ENCODE measurements around the gene CPVL. TPM values are rescaled to one million over a fixed set of nuclear protein-coding genes. Genes with fewer than 3 reads are reported as not detected.
A peak's percentile ranks its signal among the peaks of the same experiment; 100 is the strongest.
"Not testable (repeated sequence)": the region's sequence is repeated elsewhere in the genome, so short reads cannot be mapped to it uniquely, and the experiment has no call there.

Gene CPVL
- total RNA-seq, 1 donor from 2014 or later = 25.1 TPM

DNA sequence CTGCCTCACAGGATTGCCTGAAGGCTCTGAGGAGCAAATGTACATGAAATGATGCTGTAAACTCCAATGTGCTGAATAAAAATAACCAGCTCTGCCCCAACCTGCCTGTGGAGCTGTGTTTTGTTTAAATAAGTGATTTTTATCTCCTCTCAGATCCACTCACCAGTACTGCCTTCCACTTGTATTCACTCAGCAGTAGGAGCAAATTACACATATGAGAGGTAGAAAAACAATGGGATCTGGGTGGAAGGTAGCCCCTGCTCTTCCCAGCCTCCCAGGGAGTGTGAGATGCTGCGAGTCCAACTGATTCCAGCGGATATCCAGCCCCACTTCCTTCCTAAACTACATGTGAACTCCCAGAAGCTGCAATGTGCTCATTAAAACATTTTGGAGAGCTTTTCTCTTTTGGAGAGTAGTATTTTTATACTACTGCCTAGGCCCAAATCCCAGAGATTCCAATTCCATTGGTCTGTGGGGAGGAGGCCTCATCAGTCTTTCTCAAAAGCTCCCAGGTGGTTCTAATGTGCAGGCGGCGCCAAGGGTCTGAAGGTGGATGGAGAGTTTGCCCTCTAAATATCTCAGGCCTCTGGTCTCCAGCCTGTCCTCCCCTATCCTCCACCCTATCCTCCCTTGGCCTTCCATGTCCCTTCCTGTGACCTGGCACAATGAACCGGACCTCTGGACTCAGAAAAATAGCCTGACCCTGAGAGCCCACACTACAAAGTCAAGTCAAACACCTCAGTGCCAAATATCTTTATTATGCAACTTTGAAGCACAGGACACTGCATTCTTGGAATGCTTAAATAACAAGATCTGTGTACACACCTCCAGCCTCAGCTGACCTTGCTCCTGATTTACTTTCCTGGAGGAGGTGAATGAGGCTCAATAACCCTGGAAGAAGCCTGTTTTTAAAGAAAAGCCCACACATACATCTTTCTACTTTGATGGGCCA lies 46.2 kb downstream of the CPVL start:
- H3K27me3 ChIP-seq (ENCODE audit: control insufficient read depth in 3 of 3, insufficient read depth in 3 of 3, low read length in 3 of 3) = no peaks in the 10 kb centered on the region
- H3K4me1 ChIP-seq (ENCODE audit: control insufficient read depth in 3 of 3, insufficient read depth in 3 of 3, low read length in 3 of 3) = peaks cover 13 to 16% (median 15%) of the 10 kb centered on the region in 3 donors
- H3K9me3 ChIP-seq (ENCODE audit: control insufficient read depth in 3 of 3, low read length in 3 of 3) = no peaks in the 10 kb centered on the region
- H3K36me3 ChIP-seq (ENCODE audit: control insufficient read depth in 3 of 3, insufficient read depth in 3 of 3, low read length in 3 of 3) = no peaks in the 10 kb centered on the region
- no peak overlapping the region for H3K4me3 ChIP-seq (ENCODE audit: low read length in 3 of 3)
- no peak overlapping the region for H3K9ac ChIP-seq (ENCODE audit: low read depth in 1 of 3, low read length in 3 of 3)
- H3K27ac ChIP-seq (ENCODE audit: low read depth, low read length) = no peak overlapping the region

DNA sequence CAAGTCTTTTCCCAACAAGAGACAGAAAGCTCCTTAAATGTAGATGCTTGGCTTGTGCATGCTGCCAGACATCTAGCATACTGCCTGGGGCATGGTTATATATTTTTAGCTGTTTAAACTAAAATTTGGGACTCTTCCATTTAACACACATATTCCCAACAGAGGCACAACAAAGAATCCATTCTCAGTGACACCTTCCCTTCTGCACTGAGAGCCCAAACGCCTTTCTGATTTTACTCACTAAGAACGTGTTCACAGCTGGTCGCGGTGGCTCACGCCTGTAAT lies 49.9 kb downstream of the CPVL start:
- Histone ChIP-seq H3K36me3 (ENCODE audit: control insufficient read depth in 3 of 3, insufficient read depth in 3 of 3, low read length in 3 of 3) (no peaks in the 10 kb centered on the region), H3K9me3 (ENCODE audit: control insufficient read depth in 3 of 3, low read length in 3 of 3) (no peaks in the 10 kb centered on the region), H3K4me3 (ENCODE audit: low read length in 3 of 3) (no peak overlapping the region), H3K4me1 (ENCODE audit: control insufficient read depth in 3 of 3, insufficient read depth in 3 of 3, low read length in 3 of 3) (peaks cover 12 to 18% (median 14%) of the 10 kb centered on the region in 3 donors), H3K27me3 (ENCODE audit: control insufficient read depth in 3 of 3, insufficient read depth in 3 of 3, low read length in 3 of 3) (no peaks in the 10 kb centered on the region), H3K9ac (ENCODE audit: low read depth in 1 of 3, low read length in 3 of 3) (no peak overlapping the region), H3K27ac (ENCODE audit: low read depth, low read length) (no peak overlapping the region)

DNA sequence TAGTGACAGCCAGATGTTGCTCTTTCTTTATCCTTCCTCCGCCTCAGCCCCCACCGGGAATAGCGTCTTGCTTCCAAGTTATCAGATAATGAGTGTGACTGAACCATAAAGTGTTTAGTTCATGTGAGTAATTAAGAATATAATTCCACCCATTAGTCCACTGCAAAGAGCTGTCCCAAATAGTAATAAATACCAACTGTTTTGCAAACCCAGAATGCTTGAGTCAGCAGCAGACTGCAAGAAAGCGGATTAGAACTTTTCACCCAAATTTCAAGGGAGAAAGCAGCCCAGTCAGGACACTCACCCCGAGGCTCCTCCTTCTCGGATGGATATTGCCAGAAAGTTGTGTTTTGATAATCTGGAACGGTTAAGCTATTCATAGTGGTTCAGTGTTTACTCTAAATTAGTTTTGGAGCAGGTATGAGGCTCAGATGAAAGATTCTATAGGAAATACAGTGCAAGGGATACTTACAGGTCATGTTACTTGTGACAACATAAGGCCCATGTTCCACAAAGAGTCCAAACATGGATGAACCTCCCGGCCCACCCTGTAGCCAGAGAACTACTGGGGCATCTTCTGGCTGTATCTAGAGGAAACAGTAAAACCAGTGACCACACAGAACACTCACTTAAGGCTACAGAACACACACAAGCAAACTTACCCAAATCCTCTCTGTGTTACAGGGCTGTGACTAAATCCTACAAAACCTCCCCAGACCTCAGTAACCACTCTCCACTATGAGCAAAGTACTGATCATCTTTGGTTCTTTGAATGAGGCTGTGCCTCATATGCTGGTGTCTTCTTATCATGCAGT lies 50.5 kb downstream of the CPVL start:
- no peak overlapping the region for H3K9ac ChIP-seq (ENCODE audit: low read depth in 1 of 3, low read length in 3 of 3)

DNA sequence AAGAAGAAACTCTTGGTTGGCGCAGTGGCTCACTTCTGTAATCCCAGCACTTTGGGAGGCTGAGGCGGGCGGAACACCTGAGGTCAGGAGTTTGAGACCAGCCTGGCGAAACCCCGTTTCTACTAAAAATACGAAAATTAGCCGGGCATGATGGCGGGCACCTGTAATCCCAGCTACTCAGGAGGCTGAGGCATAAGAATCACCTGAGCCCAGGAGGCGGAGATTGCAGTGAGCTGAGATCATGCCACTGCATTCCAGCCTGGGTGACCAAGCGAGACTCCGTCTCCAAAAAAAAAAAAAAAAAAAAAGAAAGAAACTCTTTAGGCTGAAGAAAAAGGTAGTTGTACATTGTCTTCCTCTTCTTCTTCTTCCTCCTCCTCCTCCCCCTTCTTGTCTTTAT lies 53.2 kb downstream of the CPVL start:
- H3K4me3 ChIP-seq (ENCODE audit: low read length in 3 of 3); H3K36me3 ChIP-seq (ENCODE audit: control insufficient read depth in 3 of 3, insufficient read depth in 3 of 3, low read length in 3 of 3); H3K27me3 ChIP-seq (ENCODE audit: control insufficient read depth in 3 of 3, insufficient read depth in 3 of 3, low read length in 3 of 3); H3K4me1 ChIP-seq (ENCODE audit: control insufficient read depth in 3 of 3, insufficient read depth in 3 of 3, low read length in 3 of 3); H3K27ac ChIP-seq (ENCODE audit: low read depth, low read length); H3K9me3 ChIP-seq (ENCODE audit: control insufficient read depth in 3 of 3, low read length in 3 of 3); H3K9ac ChIP-seq (ENCODE audit: low read depth in 1 of 3, low read length in 3 of 3): not testable (repeated sequence)

More for the DNA sequence above, 50.5 kb downstream of the CPVL start:
- H3K27ac ChIP-seq (ENCODE audit: low read depth, low read length) = no peak overlapping the region
- H3K4me3 ChIP-seq (ENCODE audit: low read length in 3 of 3) = no peak overlapping the region
- no peaks in the 10 kb centered on the region for H3K27me3 ChIP-seq (ENCODE audit: control insufficient read depth in 3 of 3, insufficient read depth in 3 of 3, low read length in 3 of 3)
- no peaks in the 10 kb centered on the region for H3K9me3 ChIP-seq (ENCODE audit: control insufficient read depth in 3 of 3, low read length in 3 of 3)
- no peaks in the 10 kb centered on the region for H3K36me3 ChIP-seq (ENCODE audit: control insufficient read depth in 3 of 3, insufficient read depth in 3 of 3, low read length in 3 of 3)
- H3K4me1 ChIP-seq (ENCODE audit: control insufficient read depth in 3 of 3, insufficient read depth in 3 of 3, low read length in 3 of 3) = peaks cover 16 to 21% (median 19%) of the 10 kb centered on the region in 3 donors

DNA sequence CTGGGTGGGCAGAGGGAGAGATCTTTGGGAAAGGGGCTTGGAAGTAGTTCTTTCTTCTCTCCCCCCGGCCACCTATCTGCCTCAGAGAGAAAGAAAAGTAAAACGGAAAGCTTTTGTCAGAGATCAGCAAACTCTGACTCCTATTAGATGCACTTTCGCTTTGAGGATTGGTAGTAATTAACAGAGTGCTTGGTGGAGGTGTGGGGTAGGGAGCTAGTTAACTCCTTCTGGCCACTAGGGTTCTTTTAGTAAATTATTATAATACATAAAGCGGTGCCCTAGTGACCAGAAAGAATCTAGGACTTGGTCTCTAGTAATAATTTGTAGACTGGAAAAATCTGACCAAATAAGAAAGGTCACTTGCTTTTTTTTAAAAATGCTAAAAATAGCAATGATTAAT lies 54.6 kb downstream of the CPVL start:
- Histone ChIP-seq H3K36me3 (ENCODE audit: control insufficient read depth in 3 of 3, insufficient read depth in 3 of 3, low read length in 3 of 3) (no peaks in the 10 kb centered on the region), H3K27me3 (ENCODE audit: control insufficient read depth in 3 of 3, insufficient read depth in 3 of 3, low read length in 3 of 3) (no peaks in the 10 kb centered on the region), H3K4me3 (ENCODE audit: low read length in 3 of 3) (peak overlapping the region; percentile 38 to 73 (median 52)), H3K4me1 (ENCODE audit: control insufficient read depth in 3 of 3, insufficient read depth in 3 of 3, low read length in 3 of 3) (peaks cover 10 to 19% (median 17%) of the 10 kb centered on the region in 3 donors), H3K27ac (ENCODE audit: low read depth, low read length) (no peak overlapping the region), H3K9ac (ENCODE audit: low read depth in 1 of 3, low read length in 3 of 3) (peak overlapping the region; percentile 40 to 55 (median 47)), H3K9me3 (ENCODE audit: control insufficient read depth in 3 of 3, low read length in 3 of 3) (no peaks in the 10 kb centered on the region)

DNA sequence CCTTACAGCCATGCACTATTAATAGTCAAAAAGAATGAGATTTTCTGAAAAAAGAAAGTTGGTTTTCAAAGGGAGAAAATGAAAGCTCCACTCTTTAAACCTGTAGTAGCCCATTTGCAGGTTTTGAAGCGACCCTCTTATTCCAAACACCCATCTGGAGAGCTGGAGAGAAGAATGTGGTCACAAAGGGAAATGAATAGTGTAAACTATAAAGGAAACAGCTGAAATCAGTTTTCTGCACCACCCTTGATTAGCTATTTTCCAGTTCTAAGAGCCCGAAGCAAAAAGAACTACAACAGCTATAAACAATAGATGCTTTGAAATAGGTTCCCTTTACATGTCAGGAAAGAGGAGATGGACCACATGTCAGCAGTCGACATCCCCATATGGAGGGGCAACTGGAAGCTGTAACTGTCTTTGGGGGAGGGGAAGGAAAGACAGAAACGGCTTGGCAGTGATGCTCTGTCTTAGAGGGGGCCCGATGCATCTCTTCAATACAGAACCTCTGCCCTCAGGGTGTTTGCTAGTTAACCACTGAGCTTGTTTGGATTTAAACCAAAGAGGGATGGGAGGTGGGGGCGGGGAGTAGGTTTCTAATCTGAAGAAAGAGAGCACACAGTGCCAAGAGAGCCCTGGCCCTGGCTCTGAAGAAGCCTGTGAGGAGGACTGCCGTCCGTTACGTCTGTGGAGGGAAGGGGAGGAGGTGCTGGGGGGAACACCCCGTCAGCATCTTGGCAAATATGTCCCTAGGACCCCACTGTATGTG lies 55.3 kb downstream of the CPVL start:
- Histone ChIP-seq H3K36me3 (ENCODE audit: control insufficient read depth in 3 of 3, insufficient read depth in 3 of 3, low read length in 3 of 3) (no peaks in the 10 kb centered on the region), H3K27me3 (ENCODE audit: control insufficient read depth in 3 of 3, insufficient read depth in 3 of 3, low read length in 3 of 3) (no peaks in the 10 kb centered on the region), H3K4me1 (ENCODE audit: control insufficient read depth in 3 of 3, insufficient read depth in 3 of 3, low read length in 3 of 3) (peaks cover 10 to 21% (median 20%) of the 10 kb centered on the region in 3 donors), H3K27ac (ENCODE audit: low read depth, low read length) (no peak overlapping the region), H3K4me3 (ENCODE audit: low read length in 3 of 3) (peak overlapping the region; percentile 38 to 73 (median 52)), H3K9ac (ENCODE audit: low read depth in 1 of 3, low read length in 3 of 3) (peak overlapping the region; percentile 40 to 55 (median 47)), H3K9me3 (ENCODE audit: control insufficient read depth in 3 of 3, low read length in 3 of 3) (no peaks in the 10 kb centered on the region)

DNA sequence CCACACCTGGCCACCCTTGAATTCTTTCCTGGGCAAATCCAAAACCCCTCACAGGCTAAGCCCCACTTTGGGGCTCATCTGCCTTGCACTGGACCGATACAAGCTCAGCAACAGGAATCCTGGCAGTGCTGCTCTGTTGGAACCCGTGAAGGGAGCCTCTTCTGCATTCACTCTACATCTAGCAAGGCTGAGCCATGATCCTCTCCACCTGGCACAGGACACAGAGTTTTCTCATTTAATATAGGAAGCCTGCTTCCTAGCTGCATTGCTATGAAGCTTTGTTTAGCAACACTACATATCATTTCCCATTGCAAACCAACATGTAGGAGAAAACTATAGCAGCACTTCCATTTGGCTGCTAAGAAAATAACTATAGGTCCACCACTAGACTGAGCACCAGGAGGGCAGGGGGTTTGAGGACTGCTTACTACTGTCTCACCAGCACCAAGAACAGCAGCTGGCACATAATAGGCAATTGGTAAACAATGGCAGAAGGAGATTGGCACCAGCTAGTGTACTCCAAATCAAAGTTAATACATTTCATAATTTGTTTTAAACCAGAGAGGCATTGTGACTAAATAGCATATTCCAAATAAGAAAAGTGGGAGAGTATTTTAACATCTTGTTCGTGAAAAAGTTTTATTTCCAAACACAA lies 56.1 kb downstream of the CPVL start:
- Histone ChIP-seq H3K27ac (ENCODE audit: low read depth, low read length) (no peak overlapping the region), H3K4me1 (ENCODE audit: control insufficient read depth in 3 of 3, insufficient read depth in 3 of 3, low read length in 3 of 3) (peaks cover 10 to 21% (median 20%) of the 10 kb centered on the region in 3 donors), H3K9ac (ENCODE audit: low read depth in 1 of 3, low read length in 3 of 3) (no peak overlapping the region), H3K27me3 (ENCODE audit: control insufficient read depth in 3 of 3, insufficient read depth in 3 of 3, low read length in 3 of 3) (no peaks in the 10 kb centered on the region), H3K36me3 (ENCODE audit: control insufficient read depth in 3 of 3, insufficient read depth in 3 of 3, low read length in 3 of 3) (no peaks in the 10 kb centered on the region), H3K9me3 (ENCODE audit: control insufficient read depth in 3 of 3, low read length in 3 of 3) (no peaks in the 10 kb centered on the region), H3K4me3 (ENCODE audit: low read length in 3 of 3) (no peak overlapping the region)

DNA sequence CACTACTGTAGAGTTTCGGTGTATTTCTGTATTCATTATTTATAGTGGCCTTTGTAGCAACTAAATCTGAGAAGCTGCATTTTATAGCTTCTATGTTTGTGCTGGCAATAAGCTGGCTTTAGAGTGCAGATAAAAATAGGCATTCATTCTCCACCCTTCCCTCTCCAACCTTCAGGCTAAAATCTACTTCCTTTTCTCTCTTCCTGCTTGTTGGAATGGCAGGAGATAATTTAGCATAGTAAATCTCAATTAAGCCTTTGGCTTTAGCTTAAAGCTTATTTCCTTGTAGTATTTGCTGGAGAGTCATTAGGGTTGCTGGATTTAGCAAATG lies 58.5 kb downstream of the CPVL start:
- Histone ChIP-seq H3K27ac (ENCODE audit: low read depth, low read length) (no peak overlapping the region), H3K4me1 (ENCODE audit: control insufficient read depth in 3 of 3, insufficient read depth in 3 of 3, low read length in 3 of 3) (peaks cover 10 to 21% (median 20%) of the 10 kb centered on the region in 3 donors), H3K36me3 (ENCODE audit: control insufficient read depth in 3 of 3, insufficient read depth in 3 of 3, low read length in 3 of 3) (no peaks in the 10 kb centered on the region), H3K27me3 (ENCODE audit: control insufficient read depth in 3 of 3, insufficient read depth in 3 of 3, low read length in 3 of 3) (no peaks in the 10 kb centered on the region), H3K4me3 (ENCODE audit: low read length in 3 of 3) (peak overlapping the region; percentile 17 to 36 (median 25)), H3K9ac (ENCODE audit: low read depth in 1 of 3, low read length in 3 of 3) (peak overlapping the region in 1 of 3 donors; percentile 59), H3K9me3 (ENCODE audit: control insufficient read depth in 3 of 3, low read length in 3 of 3) (no peaks in the 10 kb centered on the region)

DNA sequence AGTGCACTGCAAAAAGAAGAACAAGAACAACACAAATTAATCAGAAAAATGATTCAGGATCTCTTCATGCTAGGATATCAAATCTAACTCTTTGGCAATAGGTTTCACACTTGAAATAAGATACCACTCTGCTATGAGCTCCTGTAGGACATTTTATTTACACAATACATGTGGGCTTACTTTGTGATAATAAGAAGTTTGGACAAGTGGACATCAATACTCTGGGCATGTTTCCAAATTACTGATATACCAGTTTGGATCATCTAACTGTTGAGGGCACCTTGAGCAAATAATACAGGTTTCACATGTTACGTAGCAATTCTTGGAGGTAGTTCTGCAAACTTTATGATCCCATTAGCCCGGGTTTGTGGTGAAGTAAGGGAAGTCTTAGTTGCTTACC lies 59.8 kb downstream of the CPVL start:
- Histone ChIP-seq H3K36me3 (ENCODE audit: control insufficient read depth in 3 of 3, insufficient read depth in 3 of 3, low read length in 3 of 3) (no peaks in the 10 kb centered on the region), H3K27me3 (ENCODE audit: control insufficient read depth in 3 of 3, insufficient read depth in 3 of 3, low read length in 3 of 3) (no peaks in the 10 kb centered on the region), H3K4me1 (ENCODE audit: control insufficient read depth in 3 of 3, insufficient read depth in 3 of 3, low read length in 3 of 3) (peaks cover 10 to 21% (median 19%) of the 10 kb centered on the region in 3 donors), H3K9me3 (ENCODE audit: control insufficient read depth in 3 of 3, low read length in 3 of 3) (no peaks in the 10 kb centered on the region), H3K27ac (ENCODE audit: low read depth, low read length) (no peak overlapping the region), H3K9ac (ENCODE audit: low read depth in 1 of 3, low read length in 3 of 3) (no peak overlapping the region), H3K4me3 (ENCODE audit: low read length in 3 of 3) (no peak overlapping the region)
